Neural cell (in vitro differentiated cells): ENCODE data around the gene PUM2. TPM values are rescaled to one million over a fixed set of nuclear protein-coding genes. Genes with fewer than 3 reads are reported as not detected.

Experiments
- H2AFZ ChIP-seq: fragments of 200-600, 300-800 bp; sonication (generic), shearing (Covaris generic); 2 replicates; pipeline ENCODE4 v1.6.0; 2014; ENCODE audit warnings: low read depth, mild to moderate bottlenecking, antibody characterized with exemption, low read length, moderate library complexity
- H3F3A ChIP-seq: fragments of 200-600 bp; shearing (Covaris generic); 2 replicates; pipeline ENCODE4 v1.6.1; 2016; ENCODE audit warnings: mild to moderate bottlenecking, moderate library complexity, mixed read lengths, antibody characterized with exemption, low read length; ENCODE audit not compliant: insufficient read depth, poor library complexity, severe bottlenecking
- H3K27ac ChIP-seq: fragments of 200-600, 300-800 bp; sonication (generic), shearing (Covaris generic); 2 replicates; pipeline ENCODE4 v1.5.1; 2014; ENCODE audit warnings: mild to moderate bottlenecking, low read length, moderate library complexity
- H3K27me3 ChIP-seq: fragments of 300-800, 200-600 bp; sonication (generic), shearing (Covaris generic); 2 replicates; pipeline ENCODE4 v1.6.0; 2014; ENCODE audit warnings: mild to moderate bottlenecking, low read depth, low read length, moderate library complexity; ENCODE audit not compliant: insufficient read depth
- H3K36me3 ChIP-seq: fragments of 300-800, 200-600 bp; sonication (generic), shearing (Covaris generic); 2 replicates; pipeline ENCODE4 v1.5.1; 2014; ENCODE audit warnings: mild to moderate bottlenecking, antibody characterized with exemption, low read length, moderate library complexity; ENCODE audit not compliant: insufficient read depth
- H3K4me2 ChIP-seq: fragments of 300-800, 200-600 bp; sonication (generic), shearing (Covaris generic); 2 replicates; pipeline ENCODE4 v1.6.0; 2014; ENCODE audit warnings: mild to moderate bottlenecking, low read length
- H3K4me3 ChIP-seq: fragments of 300-800, 200-600 bp; sonication (generic), shearing (Covaris generic); 2 replicates; pipeline ENCODE4 v1.5.1; 2014; ENCODE audit warnings: mild to moderate bottlenecking, low read length, moderate library complexity
- H3K79me2 ChIP-seq: fragments of 200-600 bp; shearing (Covaris generic); replicated peaks from 2 replicates; pipeline ENCODE4 v1.6.0; 2014; ENCODE audit warnings: mild to moderate bottlenecking, low read length, moderate library complexity; ENCODE audit not compliant: insufficient read depth
- H3K9ac ChIP-seq: fragments of 300-800, 200-600 bp; sonication (generic), shearing (Covaris generic); 2 replicates; pipeline ENCODE4 v1.6.1; 2016; ENCODE audit warnings: mild to moderate bottlenecking, low read length, mixed read lengths
- H3K9me2 ChIP-seq: fragments of 200-600 bp; shearing (Covaris generic); 2 replicates; pipeline ENCODE4 v1.6.1; 2016; ENCODE audit warnings: mild to moderate bottlenecking, low read length, mixed read lengths; ENCODE audit not compliant: insufficient read depth
- H3K9me3 ChIP-seq: fragments of 200-600, 300-800 bp; sonication (generic), shearing (Covaris generic); 2 replicates; pipeline ENCODE4 v1.6.1; 2016; ENCODE audit warnings: mild to moderate bottlenecking, mixed run types, low read length, moderate library complexity, mixed read lengths
- H4K20me1 ChIP-seq: fragments of 200-600 bp; shearing (Covaris generic); 2 replicates; pipeline ENCODE4 v1.6.1; 2016; ENCODE audit warnings: mild to moderate bottlenecking, mixed run types; ENCODE audit not compliant: insufficient read depth
- EP300 ChIP-seq: fragments of 450-650 bp; conservative IDR thresholded peaks from 2 replicates; pipeline ENCODE4 v1.6.1; 2014; ENCODE audit warnings: antibody characterized with exemption, mild to moderate bottlenecking, moderate library complexity; ENCODE audit not compliant: poor library complexity, severe bottlenecking
- EZH2 ChIP-seq: fragments of 200-600, 300-800 bp; shearing (Covaris generic), sonication (generic); IDR thresholded peaks from 2 replicates; pipeline ENCODE4 v1.6.1; 2014; ENCODE audit warnings: antibody characterized with exemption, low read length, borderline replicate concordance, mild to moderate bottlenecking; ENCODE audit not compliant: insufficient read depth, poor library complexity, severe bottlenecking
- MXI1 ChIP-seq: fragments of 450-650 bp; conservative IDR thresholded peaks from 2 replicates; pipeline ENCODE4 v1.6.1; 2014; ENCODE audit warnings: antibody characterized with exemption, mild to moderate bottlenecking; ENCODE audit not compliant: poor library complexity, severe bottlenecking
- POLR2AphosphoS5 ChIP-seq: IDR thresholded peaks from 2 replicates; pipeline ENCODE4 v1.6.1; 2012
- RAD21 ChIP-seq: fragments of 450-650 bp; conservative IDR thresholded peaks from 2 replicates; pipeline ENCODE4 v1.6.1; 2014; ENCODE audit warnings: antibody characterized with exemption, mild to moderate bottlenecking, moderate library complexity
- SMC3 ChIP-seq: fragments of 450-650 bp; conservative IDR thresholded peaks from 2 replicates; pipeline ENCODE4 v1.6.1; 2014; ENCODE audit warnings: antibody characterized with exemption, mild to moderate bottlenecking, moderate library complexity; ENCODE audit not compliant: poor library complexity
- TAF1 ChIP-seq: IDR thresholded peaks from 2 replicates; pipeline ENCODE4 v1.6.1; 2012; ENCODE audit warnings: low read depth
- polyA plus RNA-seq: library from polyadenylated mRNA; depleted of rRNA; stranded (reverse); fragments of >200 nt; gene quantifications from 2 replicates; pipeline ENCODE4 v1.2.3, GENCODE V29; 2014
- TF ChIP-seq, protein P1 (sequence below): fragments of 450-650 bp; IDR thresholded peaks from 2 replicates; pipeline ENCODE4 v1.5.1; 2014; ENCODE audit warnings: antibody characterized with exemption, mild to moderate bottlenecking, moderate library complexity; ENCODE audit not compliant: poor library complexity, severe bottlenecking
- TF ChIP-seq, protein P2 (sequence below): IDR thresholded peaks from 2 replicates; pipeline ENCODE4 v1.6.1; 2012; ENCODE audit warnings: borderline replicate concordance

Gene PUM2
- polyA plus RNA-seq, 1 donor from 2014 or later: 37.0 TPM

- TF ChIP-seq EP300 (no peak), SMC3 (peak; percentile 73), RAD21 (peak; percentile 68), MXI1 (no peak)
- TF ChIP-seq, protein P1, sequence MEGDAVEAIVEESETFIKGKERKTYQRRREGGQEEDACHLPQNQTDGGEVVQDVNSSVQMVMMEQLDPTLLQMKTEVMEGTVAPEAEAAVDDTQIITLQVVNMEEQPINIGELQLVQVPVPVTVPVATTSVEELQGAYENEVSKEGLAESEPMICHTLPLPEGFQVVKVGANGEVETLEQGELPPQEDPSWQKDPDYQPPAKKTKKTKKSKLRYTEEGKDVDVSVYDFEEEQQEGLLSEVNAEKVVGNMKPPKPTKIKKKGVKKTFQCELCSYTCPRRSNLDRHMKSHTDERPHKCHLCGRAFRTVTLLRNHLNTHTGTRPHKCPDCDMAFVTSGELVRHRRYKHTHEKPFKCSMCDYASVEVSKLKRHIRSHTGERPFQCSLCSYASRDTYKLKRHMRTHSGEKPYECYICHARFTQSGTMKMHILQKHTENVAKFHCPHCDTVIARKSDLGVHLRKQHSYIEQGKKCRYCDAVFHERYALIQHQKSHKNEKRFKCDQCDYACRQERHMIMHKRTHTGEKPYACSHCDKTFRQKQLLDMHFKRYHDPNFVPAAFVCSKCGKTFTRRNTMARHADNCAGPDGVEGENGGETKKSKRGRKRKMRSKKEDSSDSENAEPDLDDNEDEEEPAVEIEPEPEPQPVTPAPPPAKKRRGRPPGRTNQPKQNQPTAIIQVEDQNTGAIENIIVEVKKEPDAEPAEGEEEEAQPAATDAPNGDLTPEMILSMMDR: peak; percentile 73
- TF ChIP-seq, protein P2, sequence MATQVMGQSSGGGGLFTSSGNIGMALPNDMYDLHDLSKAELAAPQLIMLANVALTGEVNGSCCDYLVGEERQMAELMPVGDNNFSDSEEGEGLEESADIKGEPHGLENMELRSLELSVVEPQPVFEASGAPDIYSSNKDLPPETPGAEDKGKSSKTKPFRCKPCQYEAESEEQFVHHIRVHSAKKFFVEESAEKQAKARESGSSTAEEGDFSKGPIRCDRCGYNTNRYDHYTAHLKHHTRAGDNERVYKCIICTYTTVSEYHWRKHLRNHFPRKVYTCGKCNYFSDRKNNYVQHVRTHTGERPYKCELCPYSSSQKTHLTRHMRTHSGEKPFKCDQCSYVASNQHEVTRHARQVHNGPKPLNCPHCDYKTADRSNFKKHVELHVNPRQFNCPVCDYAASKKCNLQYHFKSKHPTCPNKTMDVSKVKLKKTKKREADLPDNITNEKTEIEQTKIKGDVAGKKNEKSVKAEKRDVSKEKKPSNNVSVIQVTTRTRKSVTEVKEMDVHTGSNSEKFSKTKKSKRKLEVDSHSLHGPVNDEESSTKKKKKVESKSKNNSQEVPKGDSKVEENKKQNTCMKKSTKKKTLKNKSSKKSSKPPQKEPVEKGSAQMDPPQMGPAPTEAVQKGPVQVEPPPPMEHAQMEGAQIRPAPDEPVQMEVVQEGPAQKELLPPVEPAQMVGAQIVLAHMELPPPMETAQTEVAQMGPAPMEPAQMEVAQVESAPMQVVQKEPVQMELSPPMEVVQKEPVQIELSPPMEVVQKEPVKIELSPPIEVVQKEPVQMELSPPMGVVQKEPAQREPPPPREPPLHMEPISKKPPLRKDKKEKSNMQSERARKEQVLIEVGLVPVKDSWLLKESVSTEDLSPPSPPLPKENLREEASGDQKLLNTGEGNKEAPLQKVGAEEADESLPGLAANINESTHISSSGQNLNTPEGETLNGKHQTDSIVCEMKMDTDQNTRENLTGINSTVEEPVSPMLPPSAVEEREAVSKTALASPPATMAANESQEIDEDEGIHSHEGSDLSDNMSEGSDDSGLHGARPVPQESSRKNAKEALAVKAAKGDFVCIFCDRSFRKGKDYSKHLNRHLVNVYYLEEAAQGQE: no peak
- Histone ChIP-seq H3K4me2 (no peak overlapping the region), H3K9me3 (no peaks in the 10 kb centered on the region), H3K9ac (no peak overlapping the region), H2AFZ (no peak overlapping the region), H3K27me3 (no peaks in the 10 kb centered on the region), H3K27ac (no peak overlapping the region), H3F3A (no peaks in the 10 kb centered on the region), H3K36me3 (peaks cover 5% of the 10 kb centered on the region), H3K4me3 (no peak overlapping the region), H3K9me2 (no peaks in the 10 kb centered on the region), H3K79me2 (peaks cover 76% of the 10 kb centered on the region), H4K20me1 (peaks cover 3% of the 10 kb centered on the region)
Measured at GRCh38 chr2:20326163-20326780, 24.4 kb downstream of the PUM2 start.

GRCh38 chr2:20322527-20323300, 27.9 kb downstream of the PUM2 start:
- Histone ChIP-seq H3K79me2 (peaks cover 44% of the 10 kb centered on the region), H3K36me3 (peaks cover 5% of the 10 kb centered on the region), H2AFZ (no peak overlapping the region), H3K9ac (no peak overlapping the region), H3K27ac (no peak overlapping the region), H3K9me2 (no peaks in the 10 kb centered on the region), H3K27me3 (no peaks in the 10 kb centered on the region), H4K20me1 (no peaks in the 10 kb centered on the region), H3F3A (no peaks in the 10 kb centered on the region), H3K4me3 (no peak overlapping the region), H3K9me3 (no peaks in the 10 kb centered on the region), H3K4me2 (no peak overlapping the region)
- TF ChIP-seq SMC3 (no peak), TAF1 (no peak)

- no peak overlapping the region for H3K4me3 ChIP-seq
- H3K27ac ChIP-seq: no peak overlapping the region
- peaks cover 8% of the 10 kb centered on the region for H3K36me3 ChIP-seq
- H3K9me2 ChIP-seq: no peaks in the 10 kb centered on the region
- H3K79me2 ChIP-seq: peaks cover 14% of the 10 kb centered on the region
- H3K4me2 ChIP-seq: no peak overlapping the region
- peaks cover 4% of the 10 kb centered on the region for H4K20me1 ChIP-seq
- no peaks in the 10 kb centered on the region for H3F3A ChIP-seq
- no peak overlapping the region for H2AFZ ChIP-seq
- no peaks in the 10 kb centered on the region for H3K27me3 ChIP-seq
- no peak overlapping the region for H3K9ac ChIP-seq
- TF ChIP-seq, protein P1: no peak
- TF ChIP-seq EP300 (no peak), SMC3 (no peak), MXI1 (no peak), EZH2 (no peak), TAF1 (no peak), RAD21 (no peak), POLR2AphosphoS5 (no peak)
- TF ChIP-seq, protein P2: no peak
- no peaks in the 10 kb centered on the region for H3K9me3 ChIP-seq
Measured at GRCh38 chr2:20317690-20318089, 33.0 kb downstream of the PUM2 start.
